Measurements from ENCODE around the gene EGF.

EGF gene

DNA sequence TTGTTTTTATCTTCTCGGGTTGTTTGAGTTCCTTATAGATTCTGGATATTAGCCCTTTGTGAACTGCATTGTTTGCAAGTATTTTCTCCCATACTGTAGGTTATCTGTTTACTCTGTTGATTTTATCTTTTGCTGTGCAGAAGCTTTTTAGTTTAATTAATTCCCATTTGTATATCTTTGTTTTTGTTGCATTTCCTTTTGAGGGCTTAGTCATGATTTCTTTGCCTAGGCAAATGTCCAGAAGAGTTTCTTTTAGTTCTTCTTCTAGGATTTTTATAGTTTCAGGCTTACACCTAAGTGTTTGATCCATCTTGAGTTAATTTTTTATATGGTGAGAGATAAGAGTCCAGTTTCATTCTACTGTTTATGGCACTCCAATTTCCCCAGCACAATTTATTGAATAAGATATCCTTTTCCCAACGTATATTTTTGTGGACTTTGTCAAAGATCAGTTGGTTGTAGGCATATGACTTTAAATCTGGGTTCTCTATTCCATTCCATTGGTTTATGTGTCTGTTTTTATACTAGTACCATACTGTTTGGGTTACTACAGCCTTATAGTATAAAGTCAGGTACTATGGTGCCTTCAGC lies 54.3 kb downstream of the EGF start:
- no peak for DNase-seq

DNA sequence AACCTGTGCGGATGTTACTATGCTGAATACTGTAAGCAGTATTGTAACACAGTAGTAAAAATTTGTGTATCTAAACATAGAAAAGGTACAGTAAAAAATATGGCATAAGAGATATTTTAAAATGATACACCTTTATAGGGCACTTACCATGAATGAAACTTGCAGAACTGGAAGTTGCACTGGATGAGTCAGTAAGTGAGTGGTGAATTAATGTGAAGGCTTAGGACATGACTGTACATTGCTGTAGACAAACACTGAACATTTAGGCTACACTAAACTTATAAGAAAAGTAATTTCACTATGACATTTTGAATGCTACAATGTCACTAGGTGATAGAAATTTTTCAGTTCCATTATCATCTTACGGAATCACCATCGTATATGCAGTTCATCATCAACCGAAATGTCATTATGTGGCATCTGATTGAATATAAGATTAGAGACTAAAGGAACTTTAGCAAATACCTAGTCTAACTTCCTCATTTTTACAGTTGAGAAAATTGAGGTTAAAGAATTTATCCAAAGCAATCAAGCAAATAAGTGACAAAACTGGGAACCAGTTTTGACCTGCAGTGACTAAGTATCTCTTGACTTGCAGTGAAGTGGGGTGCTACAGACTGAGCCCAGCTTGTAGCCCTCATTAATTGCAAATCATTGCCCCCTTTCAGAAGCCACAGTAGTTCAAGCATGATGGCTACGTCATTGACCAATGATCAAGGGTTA lies 55.3 kb downstream of the EGF start:
- no peak for DNase-seq

DNA sequence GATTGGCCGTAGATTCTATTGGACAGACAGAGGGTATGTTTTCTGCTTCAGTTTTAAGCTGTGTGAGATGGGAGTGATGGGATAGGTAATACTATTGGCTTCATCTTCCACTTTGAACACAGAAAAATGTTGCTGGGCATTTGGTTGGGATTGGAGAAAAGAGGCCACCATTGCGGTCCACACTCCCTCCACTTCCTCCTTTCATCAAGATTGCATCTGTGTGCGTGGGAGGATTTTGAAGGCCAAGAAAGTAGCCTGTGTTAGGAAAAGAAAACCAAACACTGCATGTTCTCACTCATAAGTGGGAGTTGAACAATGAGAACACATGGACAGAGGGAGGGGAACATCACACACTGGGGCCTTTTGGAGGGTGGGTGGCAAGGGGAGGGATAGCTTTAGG lies 56.4 kb downstream of the EGF start:
- no peak for DNase-seq

DNA sequence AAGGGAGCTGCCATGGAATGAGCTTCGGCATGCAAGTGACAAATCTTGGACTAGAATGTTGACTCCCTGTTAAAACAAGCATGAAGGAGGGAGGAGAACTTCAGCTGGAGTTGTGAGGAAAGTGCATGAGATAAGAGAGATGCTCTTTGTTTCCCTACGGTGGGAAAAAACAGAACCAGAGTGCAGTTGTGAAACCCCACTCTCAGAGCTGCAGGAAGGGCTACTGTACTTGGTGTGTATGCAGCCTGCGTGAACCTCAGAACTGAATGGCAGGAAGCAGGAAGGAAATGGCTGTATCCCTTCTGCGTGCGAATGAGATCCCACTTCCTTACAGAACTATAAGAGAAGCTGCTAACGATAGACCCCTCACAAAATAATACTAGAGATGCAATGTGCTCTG lies 57.2 kb downstream of the EGF start:
- no peak for DNase-seq

DNA sequence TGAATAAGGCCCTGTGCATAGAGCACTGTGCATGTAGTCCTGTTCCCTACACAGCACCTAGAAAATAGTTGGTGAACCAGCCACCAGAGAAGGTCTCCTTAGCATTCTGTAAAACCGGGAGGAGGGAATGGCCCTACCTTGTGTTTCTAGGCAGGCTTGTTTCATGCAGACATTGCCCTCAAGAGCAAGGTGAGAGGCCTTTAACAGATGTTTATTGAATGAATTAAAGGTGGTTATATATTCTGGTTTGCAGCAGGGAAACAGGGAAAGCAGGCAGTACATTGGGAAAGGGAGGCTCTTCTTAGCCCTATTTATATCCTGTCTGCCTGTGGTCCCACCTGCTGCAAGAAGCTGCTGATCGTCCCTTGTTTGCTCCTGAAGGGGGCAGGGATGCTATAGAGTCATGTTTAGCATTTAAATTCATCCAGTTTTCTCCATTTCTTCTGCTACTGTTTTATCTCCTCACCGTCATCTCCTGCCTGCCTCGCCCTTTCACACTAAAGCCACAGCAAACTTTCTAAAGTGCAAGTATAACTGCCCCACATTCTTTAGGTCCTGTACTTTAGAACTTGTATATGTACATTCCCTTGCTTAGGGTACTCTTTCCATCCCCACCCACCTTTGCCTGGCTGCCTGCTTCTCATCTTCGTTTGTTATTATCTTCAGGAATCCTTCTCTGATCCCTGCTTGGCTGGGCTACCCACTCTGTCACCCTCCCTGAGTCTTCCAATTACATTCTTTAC lies 60.3 kb downstream of the EGF start:
- DNase-seq, result no peak

DNA sequence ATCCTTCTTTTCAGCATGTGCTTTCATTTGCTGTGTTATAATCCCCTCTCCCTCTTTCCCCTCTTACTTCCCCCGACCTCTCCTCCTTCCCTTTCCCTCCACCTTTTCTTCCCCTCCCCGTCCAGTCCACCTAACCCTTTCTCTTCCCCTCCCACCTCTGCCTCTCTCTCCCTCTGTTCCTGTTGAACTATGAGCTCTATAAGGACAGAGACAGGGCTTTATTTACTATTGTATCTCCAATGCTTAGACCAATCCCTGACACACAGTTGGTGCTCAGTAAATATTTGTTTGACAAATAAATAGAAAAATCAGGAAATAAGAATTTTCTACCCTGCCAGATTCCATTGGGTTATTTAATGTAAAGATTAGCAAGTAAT lies 60.8 kb downstream of the EGF start:
- DNase-seq, result no peak

DNA sequence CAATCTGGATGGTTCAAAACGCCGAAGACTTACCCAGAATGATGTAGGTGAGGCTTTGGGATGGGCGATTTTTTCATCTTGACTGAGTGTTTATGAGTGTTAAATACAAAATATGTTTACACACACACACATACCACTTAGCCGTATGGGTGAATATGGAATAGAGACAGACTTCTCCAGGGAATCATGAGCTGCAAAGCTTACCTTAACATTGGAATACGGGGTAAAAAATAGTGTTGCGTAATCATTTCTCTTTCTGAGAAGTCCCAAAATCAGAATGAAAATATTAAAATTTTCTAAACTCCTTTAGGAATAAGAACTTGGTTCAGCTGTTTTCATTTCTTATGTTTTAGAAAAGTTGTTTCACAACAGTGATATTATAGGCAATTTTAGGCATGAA lies 63.5 kb downstream of the EGF start:
- no peak for DNase-seq

DNA sequence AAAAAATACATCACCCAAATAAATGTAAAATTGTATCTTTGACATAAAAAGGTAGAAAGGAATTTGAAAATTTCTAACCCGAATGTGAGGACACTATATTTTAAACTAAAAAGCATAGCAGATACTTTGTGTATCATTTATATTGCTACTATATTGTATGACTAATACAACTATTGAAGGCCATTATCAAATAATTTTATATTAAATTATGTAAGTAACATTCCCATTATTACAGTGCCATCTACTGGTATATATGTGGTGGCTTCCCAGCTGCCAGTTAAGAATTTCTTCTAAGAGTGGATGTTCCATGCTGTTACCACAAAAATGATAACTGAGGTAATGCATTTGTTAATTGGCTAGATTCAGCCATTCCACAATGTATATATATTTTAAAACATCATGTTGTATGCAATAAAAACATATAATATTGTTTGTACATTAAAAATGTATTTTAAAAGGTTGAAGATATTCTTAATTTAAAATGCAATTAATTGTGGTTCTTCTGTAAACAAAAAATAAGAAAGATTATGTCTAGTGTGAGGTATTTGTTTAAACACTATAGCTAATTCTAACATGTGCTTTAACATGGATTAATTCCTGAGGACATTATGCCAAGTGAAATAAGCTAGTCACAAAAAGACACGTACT lies 65.3 kb downstream of the EGF start:
- no peak for DNase-seq

DNA sequence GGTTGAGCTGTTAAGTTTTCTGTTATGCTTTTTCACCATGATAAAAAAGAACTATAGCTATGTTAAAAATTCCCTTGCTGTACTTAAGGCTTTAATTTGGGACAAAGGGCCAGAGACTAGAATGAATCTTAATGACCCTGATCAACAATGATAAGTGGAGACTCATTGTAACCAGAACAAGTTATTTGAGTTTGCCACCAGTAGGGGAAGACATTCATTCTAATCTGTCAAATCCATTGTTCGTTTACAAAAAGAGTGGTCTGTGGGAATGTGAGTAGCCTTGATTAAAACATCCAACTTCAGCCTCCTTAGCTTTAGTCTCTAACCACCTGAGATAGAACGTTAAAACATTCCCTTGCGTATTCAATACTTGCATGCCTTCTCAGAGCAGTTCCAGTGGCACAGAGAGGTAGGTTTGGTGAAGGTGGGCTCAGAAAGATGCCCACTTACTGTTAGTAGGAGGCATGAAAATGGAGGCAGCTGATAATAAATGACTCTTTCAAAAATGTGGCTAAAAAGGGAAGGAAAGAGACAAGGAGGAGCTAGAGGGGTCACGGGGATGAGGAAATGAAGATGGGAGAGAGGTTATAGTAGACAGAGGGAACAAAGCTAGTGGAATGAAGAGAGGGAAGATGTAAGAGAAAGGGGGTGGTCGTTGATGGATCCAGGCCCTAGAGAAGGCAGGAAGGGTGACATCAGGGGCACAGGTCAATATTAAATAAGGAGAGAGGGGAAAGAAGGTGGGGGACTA lies 66.2 kb downstream of the EGF start:
- no peak for DNase-seq

DNA sequence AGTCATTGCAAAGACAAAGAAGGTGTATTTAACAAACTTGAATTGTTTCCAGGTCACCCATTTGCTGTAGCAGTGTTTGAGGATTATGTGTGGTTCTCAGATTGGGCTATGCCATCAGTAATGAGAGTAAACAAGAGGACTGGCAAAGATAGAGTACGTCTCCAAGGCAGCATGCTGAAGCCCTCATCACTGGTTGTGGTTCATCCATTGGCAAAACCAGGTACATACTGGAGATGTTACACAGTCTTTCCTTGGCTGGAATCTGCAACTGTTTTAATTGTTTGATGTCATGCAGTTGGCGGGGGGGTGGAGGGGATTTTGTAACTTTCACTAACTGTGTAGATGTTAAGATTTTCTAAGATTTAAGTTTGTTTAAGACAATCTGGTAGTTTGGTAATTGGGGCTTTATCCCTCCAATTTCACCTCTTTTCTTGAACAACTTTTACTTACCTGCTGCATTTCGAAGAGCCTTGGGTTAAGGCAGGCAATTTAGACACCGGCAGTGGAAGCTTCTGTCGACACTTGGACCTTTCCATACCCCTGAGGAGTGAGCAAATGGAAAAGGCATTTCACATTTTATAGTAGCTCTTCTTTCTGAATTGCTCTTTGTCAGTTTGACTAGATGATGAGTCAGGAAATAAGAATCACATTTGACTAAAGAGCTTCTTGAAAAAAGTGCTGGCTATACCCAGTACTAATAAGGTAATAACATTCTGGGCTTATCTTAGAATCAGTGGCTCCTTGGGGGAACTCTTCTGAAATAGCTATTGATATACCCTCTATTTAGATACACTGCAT lies 67.4 kb downstream of the EGF start:
- no peak for DNase-seq

DNA sequence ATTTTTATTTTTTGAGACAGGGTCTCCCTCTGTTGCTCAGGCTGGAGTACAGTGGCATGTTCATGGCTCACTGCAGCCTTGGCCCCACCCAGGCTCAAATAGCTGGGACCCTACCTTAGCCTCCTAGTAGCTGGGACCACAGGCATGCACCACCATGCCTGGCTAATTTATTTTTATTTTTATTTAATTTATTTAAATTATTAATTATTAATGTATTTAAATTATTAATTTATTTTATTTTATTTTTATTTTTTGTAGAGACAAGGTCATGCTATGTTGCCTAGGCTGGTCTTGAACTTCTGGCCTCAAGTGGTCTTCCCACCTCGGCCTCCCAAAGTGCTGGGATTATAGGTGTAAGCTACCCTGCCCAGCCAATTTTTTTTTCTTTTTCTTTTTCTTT lies 69.3 kb downstream of the EGF start:
- DNase-seq, result no peak

DNA sequence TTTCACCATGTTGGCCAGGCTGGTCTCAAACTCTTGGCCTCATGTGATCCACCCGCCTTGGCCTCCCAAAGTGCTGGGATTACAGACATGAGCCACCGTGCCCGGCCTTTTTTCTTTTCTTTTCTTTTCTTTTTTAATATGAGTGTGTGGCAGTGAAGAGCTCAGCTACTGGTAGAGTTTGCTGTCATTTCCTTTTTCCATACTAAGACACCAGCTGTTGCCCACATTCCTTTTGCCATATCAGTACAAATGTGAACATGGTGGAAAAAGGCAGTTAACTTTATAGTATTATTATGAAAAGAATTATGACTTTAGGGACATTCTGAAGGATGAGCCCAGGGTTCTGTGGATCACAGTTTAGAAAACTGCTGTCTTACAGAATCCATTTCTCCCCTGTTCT lies 69.8 kb downstream of the EGF start:
- DNase-seq, result no peak

DNA sequence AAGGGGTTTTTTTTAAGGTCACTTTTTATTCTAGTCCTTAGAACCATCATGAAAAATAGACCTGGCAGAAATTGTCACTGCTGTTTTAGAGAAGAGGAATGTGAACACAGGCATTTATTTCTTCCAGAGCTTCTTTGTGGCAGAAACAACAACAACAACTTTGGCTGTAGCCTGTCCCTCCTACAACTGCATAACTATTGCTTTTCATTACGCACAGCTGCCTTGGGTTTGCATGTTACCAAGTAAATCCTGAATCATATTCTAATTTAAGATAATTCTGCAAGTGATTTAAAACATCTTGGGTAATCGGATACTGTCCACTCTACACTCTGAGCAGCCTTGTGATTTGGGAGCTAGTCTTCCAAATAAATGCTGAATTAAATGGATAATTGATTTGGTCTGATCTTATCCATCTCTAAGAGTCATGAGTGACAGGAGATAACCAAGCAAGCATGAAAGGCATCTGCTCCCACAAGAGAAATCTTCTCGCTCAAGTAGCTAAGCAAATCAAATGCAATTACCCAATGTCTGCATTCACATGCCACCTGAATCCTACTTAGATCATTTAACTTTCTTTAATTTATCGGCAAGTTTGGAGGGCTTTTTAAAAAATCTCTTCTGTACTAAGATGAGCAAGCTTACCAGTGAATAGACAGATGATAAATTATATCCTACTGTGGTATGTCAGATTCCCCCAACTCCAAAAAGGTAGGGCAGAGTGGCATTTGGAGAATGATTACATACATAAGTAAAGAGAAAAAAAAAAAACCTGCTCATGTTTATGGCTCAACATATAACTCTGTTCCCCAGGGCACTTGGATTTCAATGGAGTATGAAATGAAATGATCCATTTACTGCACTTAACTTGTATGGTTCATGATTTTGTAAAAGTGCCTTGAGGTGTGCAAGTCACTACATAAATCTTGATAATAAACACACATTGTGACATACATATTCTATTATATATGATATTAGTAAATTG lies 73.6 kb downstream of the EGF start:
- no peak for DNase-seq

DNA sequence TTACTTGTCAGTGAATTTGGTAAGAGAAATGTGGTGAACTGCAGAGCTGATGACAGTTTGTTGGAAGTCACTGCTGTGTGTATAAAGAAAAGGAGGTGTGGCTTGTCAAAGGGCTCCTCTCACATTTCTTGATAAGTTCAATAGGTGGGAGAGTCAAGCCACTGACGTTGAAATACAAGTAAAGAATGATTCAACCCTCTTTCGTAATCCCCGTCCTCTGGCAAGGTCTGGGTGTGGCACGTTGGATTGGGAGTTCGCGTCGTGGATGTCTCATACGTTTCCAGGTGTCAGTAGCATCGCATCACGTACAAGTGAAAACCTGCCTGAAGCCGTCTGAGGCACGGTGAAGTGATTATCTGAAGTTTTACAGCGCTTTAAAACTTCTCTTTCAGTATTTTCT lies 76.4 kb downstream of the EGF start:
- DNase-seq, result no peak

DNA sequence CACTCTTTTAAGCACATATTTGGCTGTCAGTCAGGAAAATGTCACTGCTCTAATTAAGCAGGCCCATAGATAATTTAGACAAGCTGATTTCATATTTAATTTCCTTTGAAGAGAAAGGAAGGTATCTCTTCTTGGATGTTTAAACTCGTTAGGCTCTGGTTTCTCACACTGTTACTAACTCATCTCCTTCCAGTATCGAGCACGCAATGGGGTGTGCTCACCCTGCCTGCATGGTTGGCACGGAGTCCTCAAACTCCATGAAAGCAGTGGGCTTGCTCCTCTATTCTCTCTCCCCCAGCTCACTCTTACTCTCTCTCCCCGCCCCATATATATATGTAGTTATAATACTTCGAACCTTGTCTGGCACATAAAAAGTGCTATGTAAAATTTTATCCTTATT lies 76.9 kb downstream of the EGF start:
- no peak for DNase-seq

DNA sequence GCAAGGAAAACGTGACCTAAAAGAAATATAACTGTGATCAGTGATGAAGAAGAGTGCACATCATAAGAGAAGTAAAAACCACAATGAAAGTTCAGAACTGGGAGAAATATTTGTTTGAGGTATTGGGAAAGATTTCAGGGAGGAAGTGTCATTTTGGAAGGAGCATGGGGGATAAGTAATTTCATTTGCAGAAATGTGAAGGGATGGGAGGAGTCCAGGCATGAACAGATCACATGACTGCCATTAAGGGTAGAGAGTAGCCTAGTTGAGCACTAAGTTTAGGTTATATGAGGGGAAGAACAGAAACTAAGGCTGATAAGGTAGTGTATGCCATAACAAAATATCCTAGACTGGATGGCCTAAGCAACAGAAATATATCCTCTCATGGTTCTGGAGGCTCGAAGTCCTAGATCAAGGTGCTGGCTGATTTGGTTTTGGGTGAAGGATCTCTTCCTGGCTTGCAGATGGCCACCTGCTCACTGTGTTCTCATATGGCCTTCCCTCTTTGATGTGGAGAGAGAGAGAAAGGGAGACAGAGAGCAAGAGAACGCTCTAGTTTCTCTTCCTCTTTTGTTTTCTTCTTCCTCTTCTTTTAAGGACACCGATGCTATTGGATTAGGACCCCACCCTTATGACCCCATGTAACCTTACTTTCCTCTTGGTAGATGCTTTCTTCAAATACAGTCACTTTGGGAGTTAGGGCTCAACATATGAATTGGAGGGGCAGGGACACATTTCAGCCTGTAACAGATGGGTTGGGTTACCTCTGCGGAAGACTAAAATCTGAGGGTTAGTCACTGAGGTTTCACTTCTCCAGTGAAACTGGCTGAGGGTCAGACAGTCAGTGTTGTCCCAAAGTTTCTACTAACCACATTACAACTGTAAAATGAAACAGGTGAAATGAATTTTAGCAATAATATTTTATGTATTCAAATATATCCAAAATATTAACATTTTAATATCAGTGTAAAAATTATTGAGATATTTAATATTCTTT lies 77.9 kb downstream of the EGF start:
- no peak for DNase-seq

DNA sequence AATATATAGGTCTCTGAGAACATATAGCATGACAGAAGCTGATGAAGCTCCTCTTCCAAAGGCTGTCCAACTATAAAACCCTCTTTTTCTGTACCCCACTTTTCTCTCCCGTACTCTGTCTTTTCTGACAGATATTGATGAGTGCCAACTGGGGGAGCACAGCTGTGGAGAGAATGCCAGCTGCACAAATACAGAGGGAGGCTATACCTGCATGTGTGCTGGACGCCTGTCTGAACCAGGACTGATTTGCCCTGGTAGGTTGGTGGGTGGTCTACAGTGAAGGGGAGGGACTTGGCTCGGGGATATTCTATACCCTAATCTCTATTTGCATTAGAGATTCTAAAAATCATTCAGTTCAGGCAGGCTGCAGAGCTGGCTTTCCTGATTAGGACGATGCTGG lies 80.4 kb downstream of the EGF start:
- DNase-seq, result no peak

DNA sequence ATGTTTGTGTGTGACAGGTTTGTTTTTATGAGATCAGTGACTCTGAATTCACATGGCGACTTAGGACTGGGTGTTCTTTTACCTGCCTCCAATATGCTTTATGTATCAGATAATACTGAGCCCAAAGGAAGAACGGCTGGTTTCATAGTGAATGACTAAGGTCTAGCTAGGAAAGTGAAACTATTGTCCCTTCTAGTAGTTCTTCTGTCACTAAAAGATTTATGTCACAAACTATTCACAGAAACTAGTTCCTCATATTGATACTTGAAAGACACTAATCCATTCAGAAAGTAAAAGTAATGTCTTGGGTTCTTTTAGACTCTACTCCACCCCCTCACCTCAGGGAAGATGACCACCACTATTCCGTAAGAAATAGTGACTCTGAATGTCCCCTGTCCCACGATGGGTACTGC lies 81.7 kb downstream of the EGF start:
- DNase-seq, result no peak

DNA sequence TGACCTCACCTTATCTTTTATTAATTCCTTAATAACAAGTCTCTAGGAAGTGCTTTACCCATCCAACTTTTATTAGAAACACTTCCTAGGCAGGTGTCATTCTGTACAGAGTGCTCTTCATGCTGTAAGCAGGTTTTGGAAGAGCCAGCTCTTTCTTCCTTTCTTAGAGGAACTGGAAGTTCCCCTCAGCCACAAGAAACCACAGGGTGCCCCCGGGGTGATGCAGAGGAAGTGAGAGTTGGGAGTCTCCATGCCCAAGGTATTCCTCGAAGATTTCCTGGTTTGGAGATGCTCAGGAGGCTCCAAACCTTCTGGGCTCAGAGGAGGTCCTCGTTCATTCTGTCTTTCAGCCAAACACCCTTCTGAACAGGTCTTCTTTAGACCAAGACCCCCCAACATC lies 83.8 kb downstream of the EGF start:
- no peak for DNase-seq
